ENCODE results near the gene PODN.

PODN gene

DNA sequence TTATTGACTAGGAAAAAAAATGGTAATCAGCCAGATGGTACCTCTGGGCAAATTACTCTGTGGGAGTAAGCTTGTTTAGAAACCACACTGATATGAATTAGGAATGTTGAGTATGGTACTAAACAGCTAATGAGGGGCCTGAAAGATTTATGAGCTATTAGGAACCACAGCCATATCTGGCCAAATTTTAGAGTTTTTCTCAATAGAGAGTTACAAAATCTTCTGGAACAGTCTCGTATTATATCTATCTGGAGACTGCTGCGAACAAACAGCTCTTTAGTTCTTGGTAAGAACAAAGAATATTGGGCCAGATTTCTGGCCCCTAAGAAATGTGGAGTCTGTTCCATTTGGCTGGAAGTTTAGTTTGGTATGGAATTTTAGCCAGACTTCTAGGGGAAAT, 4.9 kb upstream of the PODN start:
- no peak for DNase-seq

DNA sequence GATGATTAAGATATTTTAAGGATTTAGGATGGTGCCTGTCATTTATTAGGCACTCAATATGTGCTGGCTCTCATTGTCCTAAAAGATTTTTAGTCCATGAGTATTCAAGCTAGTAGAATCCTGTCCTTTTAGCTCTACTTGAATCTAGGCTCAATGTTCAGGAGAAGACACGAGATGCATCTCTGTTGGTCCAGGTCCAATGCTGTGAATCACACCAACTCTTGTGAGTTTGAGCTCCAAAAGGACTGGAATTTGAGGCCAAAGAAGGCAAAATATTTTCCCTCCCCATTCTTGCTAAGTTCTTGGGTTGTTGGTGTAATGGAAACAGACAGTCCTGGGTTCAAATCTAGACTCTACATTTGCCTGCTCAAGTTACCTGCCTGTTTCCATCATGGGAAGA, 1.4 kb upstream of the PODN start:
- DNase-seq = no peak

DNA sequence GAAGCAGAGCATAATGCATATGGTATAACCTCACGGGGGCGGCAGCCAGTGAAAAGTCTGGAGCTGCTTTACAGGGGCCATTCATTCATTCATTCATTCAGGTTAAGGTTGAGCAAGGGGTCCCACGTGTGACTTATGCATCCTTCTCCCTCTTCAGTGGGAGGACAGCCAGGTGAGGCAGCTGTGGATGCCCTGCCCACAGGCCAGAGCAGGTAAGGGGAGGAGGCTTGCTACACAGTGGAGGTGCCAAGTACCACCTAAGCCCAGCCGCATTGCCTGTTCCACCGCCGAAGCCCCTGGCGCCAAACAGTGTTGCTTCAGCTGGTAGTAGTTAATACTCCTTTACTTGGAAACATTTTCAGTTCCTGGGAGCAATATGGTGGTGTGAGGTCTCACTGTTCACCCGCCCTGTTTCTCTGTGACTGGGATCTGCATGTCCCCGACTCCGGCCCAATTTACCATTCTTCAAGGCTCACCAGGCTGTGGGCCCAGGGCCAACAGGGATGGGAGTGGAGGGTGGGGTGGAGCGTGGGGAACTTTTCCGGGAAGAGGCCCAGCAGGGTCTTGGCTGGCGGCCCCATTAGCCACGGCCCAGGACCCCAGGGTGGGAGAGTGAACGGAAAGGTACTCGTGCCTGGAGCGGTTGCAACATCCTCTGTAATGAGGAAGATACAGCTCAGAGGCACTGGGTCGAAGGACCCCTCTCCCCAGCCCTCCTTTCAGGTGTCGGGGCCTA, 722 bp upstream of the PODN start:
- DNase-seq = no peak

DNA sequence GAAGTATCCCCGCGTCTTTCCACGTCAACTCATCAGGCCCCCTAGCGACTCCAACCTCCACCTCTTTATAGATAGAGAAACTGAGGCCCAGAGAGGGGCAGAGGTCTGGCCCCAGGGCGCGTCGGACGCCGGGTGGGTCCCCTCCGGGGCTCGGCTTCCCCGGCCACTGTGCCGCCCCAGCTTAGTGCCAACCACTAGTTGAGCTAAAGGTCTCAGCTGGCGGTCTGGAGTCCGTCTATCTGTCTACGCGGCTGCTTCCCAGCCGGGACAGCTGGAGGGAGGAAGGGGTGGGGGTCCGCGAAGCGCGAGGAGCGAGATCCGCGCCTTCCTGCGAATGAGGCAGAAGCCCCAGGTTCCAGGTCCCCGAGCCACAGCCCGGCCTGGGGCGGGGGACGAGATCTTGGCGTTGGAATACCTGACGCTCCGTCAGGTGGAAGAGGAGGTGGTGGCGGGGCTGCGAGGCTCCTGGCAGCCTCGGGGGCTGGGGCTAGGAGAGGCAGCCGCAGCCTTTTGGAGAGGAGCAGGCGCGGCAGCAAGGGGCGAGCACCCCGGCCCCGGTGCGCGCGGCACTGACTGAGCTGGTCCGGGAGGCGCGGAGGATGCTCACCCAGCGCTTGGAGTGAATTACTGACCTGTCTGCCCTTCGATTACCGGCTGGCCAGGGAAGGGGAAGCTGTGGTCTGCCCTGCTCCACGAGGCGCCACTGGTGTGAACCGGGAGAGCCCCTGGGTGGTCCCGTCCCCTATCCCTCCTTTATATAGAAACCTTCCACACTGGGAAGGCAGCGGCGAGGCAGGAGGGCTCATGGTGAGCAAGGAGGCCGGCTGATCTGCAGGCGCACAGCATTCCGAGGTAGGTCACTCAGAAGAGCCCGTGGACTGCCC, 937 bp downstream of the PODN start:
- DNase-seq = no peak

DNA sequence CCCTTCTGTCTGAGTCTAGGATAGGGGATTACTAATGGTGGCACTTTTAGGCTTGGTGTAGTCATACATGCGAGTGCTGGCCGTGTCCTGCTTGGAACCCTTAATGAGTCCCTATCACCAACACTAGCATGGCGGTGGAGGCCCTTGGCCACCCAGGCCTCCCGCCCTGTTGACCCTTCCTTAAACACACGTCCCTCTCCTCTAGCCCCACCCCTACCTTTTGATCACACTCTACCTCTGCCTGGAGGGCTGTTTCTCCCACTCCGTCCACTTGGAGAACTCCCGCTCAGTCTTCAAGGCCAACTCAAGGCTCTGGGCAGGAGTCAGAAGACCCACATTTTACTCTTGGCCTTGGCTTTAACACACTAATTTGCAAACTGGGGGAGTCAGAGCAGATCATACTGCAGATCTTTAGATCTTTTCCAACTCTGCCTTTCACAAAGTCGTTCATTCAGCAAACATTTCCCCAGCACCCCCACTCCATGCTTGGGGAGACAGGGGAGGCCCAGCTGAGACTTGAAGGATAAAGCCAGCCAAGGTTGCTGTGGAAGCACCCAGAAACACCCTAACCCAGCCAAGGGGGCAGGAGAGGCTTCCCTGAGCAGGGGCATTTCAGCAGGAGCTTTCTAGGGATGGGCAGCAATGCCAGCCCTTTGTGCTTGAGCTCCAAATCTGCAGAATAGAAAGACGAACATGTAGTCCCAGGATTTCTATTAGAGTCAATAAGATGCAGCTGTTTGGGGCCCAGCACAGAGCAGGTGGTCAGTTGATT, 1.9 kb downstream of the PODN start:
- DNase-seq = no peak

DNA sequence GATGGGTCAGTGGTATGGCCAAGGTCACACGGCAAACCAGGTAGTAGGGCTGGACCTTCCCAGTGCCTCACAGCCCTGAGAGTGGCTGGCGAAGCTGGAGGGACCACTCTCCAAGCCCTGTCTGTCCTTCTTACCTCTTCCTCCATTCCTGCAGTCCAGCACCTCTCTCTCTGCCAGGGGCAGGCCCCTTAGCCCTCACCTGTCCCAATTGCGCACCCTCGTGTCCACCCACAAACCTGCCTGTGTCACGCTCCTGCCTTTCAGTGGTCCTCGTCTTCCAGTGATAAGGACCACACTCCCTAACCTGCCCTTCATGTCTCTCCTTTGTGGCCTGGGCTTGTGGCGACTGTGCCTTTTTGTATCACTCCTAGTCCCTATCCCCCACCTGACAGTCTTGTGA, 3.4 kb downstream of the PODN start:
- DNase-seq = no peak

DNA sequence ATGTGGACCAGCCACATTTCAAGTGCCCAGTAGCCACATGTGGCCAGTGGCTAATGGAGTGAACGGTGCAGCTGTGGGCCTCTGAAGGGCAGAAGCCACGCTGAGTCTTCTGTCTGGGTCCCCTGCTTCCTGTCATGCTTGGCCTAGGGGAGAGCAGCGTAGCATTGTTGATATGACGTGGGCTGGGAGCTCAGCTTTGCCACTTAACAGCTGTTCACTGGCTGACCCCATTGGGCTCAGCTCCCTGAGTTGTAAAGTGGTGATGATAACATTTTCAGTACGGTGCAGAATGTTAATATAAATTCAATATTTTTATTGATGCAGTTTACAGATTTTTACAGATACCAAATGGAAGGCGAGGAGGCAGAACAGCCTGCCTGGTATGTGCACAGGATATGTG, 4.5 kb downstream of the PODN start:
- no peak for DNase-seq

DNA sequence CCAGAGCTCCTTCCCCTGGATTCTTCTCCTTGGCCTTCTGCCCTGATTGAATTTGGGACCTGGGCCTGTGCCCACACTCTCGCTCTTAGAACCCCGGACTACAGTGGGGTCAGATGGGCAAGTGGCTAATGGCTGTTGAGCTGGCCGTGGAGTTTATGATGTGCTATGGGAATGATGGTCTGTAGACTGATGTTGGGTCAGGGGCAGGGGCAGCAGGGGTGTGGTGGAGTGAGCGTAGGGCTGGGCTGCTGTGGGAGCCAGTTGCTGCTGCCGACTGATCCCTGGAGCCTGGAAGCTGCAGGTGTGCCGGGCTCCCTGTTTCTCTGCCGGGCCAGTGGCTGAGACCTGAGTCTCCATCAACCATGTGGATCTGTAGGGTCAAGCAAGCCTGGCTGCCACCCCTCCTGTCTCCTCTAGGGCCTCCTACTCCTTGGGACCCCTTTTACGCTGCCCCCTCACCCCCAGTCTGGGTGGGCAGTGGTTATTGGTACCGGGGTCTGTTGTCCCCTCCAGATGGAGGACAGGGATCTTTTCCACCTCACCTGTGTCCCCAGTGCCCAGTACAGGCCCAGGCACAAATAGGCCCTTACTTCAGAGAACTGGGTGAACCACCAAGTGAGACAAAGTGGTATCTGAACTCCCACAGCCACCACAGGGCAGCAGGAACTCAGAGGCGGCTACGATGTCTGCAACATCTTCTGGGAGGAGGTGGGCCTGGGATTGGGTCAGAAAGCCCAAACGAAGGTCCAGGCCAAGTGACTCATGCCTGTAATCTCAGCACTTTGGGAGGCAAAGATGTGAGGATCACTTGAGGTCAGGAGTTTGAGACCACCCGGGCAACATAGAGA, 5.1 kb downstream of the PODN start:
- no peak for DNase-seq

DNA sequence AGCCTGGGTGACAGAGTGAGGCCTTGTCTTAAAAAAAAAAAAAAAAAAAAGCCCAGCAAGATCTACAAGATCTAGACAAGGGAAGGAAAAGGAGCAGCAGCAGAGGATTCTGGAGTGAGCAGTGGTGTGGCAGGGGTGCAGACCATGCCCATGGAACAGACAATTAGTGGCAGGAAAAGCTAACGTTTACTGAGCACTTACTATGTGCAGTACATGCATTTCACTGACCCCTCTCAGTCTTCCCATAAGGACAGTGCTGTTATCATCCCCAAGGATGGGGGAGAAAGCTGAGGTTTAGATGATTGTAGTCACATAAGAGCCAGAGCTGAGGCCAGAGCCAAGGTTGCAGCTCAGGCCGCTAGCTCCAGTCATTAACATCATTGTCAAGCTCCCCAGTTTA, 5.9 kb downstream of the PODN start:
- no peak for DNase-seq

DNA sequence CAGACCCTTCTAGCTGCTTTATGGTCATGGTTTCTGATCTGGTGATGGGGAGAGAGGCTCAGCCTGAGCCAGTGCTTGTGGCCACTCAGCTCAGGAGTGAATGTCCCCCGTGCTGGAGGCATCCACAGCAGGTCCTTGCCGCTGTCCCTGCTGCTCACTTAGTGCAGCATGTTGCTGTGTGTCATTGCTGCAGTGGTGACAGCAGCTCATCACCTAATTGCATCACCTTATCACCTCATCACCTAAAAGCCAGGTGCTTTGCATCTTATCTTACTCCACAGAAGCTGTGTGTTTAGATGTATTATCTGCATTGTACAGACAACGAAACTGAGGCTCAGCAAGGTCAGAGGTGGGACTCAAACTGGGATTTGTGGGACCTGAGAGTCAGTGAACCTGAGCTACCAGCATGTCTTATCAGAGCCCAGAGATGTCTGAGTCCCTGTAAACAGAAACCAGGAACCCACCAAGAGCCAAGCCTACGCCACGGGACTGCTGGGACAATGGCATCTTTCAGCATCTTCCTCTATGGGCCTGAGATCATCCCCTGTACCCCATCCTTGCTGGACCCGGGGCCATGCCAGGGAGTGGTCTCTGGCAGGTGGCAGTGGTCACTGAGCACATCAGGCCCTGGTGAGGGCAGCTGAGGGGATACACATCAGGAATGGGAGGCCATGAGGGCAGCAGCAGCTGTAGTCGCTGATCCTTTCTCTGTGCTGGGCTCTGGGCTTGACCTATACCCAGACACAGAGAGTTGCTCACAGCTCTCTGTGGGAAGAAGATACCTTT, 6.5 kb downstream of the PODN start:
- no peak for DNase-seq

DNA sequence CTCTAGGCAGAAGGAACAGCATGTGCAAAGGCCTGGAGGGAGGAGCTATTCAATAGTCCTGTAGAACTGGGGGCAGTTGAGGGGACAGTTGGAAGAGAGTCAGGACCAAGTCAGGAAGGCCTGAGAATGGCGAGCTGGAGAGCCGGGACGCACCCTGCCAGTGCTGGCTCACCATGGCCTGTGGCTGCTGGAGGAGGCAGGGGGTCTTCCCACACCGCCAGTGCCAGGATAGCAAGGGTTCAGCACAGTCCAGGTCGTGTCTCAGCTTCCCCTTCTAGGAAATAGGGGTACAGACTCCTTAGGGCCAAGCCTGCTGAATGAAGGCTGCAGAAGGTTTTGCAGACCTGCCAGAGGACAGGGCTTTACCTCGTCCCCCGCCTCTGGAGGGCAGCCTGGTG, 7.3 kb downstream of the PODN start:
- no peak for DNase-seq

DNA sequence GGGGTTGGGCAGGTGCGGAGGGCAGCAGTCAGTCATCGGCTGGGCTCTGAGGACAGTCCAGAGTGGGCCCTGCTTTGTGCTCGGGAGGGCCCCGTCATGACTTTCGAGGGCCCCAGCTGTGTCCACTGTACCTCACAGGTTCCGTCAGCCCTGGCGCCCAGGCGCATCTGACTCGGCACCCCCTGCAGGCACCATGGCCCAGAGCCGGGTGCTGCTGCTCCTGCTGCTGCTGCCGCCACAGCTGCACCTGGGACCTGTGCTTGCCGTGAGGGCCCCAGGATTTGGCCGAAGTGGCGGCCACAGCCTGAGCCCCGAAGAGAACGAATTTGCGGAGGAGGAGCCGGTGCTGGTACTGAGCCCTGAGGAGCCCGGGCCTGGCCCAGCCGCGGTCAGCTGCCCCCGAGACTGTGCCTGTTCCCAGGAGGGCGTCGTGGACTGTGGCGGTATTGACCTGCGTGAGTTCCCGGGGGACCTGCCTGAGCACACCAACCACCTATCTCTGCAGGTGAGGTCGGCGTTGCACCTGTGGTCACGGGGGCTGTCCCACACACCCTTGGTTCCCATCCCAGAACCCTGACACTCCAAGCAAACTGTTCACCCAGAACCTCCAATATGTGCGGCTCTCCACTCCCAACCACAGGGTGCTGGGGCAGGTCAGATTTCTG, 7.8 kb downstream of the PODN start:
- DNase-seq = no peak

DNA sequence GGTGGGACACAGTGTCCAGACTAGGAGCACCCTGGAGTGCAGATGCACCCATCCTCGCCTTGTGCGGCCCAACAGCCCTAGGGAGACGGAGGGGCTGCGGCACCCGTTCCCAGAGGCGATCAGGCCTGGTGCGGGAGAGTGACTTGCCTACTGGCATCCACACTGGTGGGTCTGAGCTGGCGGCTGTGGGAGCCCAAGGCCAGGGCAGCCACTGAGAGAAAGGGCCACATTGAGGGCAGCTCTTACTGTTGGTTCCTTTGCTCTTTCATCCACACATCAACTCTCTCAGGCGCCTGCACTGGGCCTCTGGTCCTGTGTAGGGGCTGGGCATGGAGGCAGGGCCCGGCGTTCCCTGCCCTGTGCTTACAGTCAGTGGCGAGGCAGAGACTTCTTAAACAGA, 8.6 kb downstream of the PODN start:
- DNase-seq = no peak

DNA sequence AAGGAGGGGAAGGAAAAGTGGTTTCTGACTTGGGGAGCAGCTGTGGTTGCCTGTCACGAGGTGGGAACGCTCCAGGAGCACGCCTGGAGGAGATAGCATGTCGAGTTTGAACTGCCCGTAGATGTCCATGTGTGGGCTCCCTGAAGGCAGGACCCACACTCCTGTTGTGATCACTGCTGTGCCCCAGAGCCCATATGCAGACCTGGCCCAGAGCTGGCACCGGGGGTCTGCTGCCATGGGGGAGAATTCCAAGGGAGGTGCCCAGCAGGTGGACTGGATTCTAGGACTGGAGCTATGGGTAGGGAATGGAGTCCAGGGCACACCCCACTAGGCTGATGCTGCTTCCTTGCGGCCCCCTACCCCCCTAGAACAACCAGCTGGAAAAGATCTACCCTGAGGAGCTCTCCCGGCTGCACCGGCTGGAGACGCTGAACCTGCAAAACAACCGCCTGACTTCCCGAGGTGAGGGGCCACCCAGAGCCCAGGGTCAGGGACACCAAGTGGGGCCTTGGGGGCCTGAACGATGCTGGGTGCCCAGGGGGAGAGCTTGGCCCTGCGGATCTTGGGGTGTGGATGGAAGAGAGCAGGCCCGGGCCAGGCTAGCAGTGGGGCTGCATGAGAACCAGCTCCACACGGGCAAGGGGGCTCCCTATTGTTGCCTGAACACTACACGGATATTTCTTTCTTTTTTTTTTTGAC, 9.3 kb downstream of the PODN start:
- no peak for DNase-seq

DNA sequence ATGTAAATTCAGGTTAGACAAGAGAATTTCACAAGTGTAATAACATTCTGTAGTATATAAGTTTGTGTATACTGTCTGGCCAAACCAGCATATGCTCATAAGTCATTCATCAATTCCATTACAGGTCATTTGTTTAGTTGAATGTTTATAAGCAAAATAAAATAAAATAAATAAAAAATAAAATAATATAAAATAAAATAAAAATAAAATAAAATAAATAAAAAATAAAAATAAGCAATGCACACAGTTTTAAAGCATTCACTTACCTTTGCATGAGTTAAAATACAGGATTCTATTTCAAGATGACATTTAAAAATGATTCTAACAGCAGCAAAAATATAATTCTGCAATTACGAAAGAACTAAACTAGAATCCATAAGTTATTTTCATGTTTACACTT, 9.9 kb downstream of the PODN start:
- no peak for DNase-seq

DNA sequence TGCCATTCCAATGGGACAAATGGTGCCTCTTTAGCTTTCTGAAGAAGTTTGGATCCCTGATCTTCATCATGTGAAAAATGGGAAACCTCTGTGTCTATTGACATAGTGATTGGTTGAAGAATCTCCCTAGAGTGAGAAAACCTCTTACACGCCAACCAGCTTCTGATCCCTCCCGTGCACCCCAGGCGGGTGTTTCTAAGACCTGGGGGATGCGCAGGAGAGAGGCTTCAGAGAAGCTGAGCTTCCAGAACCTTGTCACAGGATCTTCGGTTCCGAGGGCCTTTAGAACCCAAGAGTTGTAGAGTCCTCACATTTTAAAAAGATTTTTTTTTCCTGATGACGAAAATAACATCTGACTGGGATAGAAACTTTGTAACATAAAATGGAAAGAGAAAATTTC, 11.3 kb downstream of the PODN start:
- DNase-seq = no peak

DNA sequence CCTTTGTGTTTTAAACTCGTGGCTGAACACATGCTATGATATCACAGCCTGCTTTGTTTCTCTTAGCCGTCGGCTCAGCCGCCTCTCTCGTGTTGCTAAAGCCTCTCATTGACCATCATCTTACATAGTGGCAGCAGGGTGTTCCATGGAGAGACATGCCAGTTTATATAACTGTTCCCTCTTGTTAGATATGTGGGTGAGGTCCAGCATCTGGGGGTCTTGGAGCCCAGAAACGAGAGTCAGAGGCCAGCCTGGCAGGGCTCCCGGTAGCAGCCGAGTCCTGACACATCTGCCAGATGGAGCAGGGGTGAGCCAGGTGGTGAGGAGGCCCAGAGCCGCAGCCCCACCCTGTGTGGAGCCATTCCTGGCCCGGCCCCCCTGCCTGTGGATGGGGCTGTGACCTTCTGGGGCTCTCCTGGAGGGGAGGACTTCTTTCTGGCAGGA, 11.9 kb downstream of the PODN start:
- DNase-seq = no peak

DNA sequence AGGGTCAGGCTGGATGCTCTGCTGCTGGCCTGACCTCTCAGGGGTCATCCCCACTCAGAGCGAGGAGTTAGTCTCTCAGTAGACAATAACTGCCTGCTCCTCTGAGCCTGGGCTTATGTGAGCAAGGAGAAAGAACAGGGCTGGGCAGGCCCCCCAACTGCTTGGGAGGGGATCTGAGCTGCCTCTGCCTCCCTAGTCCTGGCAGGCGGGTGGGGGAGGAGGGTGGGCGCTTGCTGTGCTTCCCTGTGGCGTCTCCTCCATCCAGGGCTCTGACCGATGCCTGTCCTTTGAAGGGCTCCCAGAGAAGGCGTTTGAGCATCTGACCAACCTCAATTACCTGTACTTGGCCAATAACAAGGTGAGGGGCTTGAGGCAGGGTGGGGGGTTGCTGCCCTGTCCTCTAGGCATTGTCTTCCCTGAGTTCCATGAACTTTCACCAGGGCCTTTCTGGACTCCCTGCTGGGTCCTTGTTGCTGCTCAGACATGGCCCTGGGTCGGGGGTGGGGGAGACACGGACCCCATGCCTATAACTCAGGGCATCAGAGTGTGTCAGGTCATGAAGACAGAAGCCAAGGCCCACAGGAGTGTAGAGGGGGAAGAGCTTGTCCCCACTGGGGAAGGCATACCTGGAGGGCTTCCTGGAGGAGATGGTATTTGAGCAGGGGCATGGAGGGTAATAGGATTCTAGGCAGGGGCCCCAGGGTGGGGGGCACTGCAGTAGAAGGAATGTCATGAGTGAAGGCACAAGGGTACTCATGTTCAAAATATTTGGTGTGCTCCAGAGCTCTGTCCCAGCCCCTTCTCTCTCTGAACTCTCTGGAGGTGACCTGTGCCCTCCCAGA, 12.5 kb downstream of the PODN start:
- DNase-seq = no peak

DNA sequence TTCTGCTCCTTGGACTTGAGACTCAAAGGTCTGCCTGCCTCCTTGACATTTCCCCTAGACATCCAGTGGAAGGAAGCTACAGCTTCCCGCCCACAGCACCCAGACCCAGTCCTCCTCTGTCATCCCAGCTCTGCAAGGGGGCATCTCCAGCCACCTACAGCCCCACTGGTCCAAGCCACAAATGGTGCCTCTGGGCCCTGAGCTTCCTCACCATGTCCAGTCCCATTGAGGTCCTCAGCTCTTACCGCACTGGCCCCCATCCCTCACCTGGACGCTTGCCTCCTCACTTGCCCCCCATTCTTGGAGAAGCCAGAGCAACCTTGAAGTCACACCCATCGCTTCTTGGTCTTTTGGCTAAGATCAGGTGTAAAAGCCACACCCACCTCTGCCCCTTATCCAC, 13.2 kb downstream of the PODN start:
- no peak for DNase-seq

DNA sequence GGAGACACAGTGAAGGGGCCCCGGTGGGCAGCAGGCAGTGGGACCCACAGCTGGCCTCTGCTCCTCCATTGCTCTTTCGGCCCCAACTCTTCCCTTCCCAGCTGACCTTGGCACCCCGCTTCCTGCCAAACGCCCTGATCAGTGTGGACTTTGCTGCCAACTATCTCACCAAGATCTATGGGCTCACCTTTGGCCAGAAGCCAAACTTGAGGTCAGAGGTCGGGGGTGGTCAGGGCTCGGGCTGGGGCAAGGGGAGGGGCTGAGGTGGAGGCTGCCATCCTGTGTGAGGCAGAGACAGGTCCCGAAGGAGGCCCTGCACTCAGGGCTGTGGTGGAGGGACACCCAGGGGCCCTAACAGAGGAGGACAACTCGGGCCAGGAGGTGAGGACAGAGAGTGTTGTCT, 13.7 kb downstream of the PODN start:
- DNase-seq = no peak
